ENCODE data around the gene LMF2.
A peak's percentile ranks its signal among the peaks of the same experiment; 100 is the strongest.

Gene LMF2

GRCh38 chr22:50502628-50503474, 4.7 kb downstream of the LMF2 start:
- DNase-seq = no peak

- no peak for DNase-seq
These were observed 5.4 kb downstream of the LMF2 start for GRCh38 chr22:50502096-50502495.

- no peak for DNase-seq
These were observed 7.0 kb downstream of the LMF2 start for GRCh38 chr22:50500452-50500851.

DNA sequence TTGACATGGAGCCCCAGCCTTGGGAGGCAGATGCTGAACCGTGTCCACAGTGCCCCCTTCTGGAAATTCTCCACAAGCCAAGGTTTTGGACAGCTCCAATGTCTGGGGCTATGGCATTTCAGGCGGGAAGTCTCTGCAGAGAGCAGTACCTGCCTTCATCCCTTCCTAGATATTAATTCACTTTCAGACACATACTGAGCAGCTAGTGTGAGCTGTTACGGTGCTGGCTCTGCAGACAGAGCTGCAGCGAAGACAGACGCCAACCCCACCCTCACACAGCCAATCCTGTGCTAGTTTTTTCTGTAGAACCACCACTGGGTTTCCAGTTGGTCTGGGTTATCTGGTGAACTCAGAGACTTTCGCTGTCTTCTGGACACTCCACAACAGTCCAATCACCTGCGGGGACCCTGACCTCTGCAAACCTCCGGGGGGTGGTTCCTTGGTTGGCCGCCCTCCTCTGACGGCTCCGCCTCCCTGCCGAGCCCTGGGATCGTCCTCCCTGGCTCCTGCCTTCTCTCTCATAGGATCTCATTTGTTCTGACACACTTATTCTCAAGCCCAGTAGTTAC, 9.1 kb downstream of the LMF2 start:
- DNase-seq = peak; percentile 69

DNA sequence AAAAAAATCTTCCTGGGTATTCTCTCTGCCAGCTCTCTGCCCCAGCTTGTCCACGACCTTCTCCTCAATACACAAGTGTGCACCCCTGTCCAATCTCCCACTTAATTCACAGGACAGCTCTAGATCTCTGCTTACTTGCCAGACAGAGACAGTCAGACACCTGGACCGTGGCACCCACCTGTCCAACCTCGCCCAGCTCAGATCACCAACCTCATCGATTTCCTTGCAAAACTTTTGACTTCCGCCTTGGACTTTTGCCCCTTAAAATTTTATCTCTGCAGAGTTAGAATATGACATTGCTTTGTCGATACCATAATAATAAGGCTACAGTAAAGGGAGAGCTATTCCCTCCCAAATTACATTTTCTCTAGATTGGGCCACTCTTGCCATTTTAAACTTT, 10.4 kb downstream of the LMF2 start:
- DNase-seq = no peak

DNA sequence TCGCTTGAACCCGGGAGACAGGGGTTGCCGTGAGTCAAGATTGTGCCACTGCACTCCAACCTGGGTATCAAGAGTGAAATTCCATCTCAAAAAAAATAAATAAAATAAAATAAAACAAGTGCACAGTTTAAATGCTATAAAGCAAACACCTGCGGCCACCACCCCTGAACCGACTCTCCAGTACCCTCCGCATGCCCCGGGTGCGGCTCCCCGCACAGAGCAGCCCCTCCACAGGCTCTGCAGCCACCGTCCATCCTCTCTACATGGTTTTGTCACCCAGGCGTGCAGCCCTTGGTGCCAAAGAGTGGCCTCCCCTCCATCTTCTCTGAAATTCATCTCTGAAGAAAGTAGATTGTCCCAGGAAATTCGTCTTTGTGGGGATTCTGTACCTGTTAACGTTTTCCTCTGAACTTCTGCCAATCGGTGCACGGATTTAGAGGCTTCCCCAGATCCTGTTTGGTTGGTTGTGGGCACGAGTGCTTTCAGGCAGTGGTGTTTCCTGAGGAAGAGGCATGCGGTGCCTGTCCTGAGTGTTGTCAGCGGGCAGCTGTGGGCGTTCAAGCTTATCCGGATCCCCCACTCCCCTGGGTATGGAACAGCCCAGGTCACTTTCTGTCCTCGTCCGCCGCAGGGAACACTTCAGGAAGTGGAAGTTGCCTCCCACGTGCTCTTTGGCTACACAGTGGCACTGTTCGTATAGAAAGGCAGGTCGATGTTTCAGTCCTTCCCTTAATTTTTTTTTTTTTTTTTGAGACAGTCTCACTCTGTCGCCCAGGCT, 16.8 kb downstream of the LMF2 start:
- no peak for DNase-seq

DNA sequence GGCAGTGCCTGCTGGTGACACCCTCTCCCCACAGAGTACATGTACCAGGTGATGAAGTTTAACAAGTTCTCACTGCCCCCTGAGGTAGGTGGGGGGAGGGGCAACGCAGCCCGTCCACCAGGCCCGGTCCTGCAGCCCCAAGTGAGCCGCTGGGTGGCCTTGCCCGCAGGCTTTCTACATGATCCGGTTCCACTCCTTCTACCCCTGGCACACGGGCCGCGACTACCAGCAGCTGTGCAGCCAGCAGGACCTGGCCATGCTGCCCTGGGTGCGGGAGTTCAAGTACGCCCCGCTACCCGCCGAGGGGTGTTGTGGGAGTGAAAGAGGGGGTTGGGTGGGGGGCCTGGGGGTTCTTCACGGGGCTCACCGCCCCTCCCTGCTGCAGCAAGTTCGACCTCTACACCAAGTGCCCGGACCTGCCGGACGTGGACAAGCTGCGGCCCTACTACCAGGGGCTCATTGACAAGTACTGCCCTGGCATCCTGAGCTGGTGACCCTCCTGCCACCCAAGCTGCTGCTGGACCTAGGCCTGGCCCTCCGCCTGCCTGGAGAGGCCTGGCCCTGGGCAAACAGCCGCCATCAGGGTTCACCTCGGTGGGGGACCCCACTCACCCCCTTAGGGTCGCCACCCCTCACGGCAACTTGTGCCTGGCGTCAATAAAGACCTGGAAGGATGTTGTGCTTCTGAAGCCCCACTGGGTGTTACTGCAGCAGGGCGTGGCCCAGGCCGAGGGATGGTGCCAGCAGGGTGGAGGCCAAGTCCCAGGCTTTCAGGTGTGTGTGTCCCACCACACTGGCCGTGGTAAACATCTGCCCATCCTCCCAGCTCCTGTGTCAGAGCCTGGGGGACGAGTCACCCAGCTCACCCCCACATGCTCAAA, 17.9 kb downstream of the LMF2 start:
- DNase-seq = no peak

- DNase-seq = no peak
These were observed 18.6 kb downstream of the LMF2 start for GRCh38 chr22:50488886-50489285.

DNA sequence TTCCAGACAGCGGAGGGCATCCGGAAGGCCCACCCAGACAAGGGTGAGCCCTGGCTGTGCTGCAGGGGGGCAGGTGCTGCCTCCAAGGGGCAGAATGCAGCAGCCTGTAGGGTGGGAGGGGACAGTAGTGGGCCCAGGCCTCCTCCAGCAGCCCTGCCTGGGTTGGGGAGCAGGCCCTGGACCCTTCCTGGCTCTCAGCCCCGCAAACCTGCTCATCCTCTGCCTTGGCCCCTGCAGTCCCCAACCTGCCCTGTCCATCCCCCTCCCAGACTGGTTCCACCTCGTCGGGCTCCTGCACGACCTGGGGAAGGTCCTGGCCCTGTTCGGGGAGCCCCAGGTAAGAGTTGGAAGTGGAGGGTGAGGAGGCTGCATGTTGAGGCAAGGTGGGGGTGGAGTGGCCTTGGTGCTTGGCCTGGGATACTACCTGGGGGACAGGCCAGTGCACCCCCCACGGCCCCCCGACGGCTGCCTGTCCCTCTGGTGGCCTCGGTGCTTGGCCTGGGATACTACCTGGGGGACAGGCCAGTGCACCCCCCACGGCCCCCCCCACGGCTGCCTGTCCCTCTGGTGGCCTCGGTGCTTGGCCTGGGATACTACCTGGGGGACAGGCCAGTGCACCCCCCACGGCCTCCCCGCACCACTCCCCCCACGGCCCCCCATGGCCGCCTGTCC, 19.4 kb downstream of the LMF2 start:
- no peak for DNase-seq

DNA sequence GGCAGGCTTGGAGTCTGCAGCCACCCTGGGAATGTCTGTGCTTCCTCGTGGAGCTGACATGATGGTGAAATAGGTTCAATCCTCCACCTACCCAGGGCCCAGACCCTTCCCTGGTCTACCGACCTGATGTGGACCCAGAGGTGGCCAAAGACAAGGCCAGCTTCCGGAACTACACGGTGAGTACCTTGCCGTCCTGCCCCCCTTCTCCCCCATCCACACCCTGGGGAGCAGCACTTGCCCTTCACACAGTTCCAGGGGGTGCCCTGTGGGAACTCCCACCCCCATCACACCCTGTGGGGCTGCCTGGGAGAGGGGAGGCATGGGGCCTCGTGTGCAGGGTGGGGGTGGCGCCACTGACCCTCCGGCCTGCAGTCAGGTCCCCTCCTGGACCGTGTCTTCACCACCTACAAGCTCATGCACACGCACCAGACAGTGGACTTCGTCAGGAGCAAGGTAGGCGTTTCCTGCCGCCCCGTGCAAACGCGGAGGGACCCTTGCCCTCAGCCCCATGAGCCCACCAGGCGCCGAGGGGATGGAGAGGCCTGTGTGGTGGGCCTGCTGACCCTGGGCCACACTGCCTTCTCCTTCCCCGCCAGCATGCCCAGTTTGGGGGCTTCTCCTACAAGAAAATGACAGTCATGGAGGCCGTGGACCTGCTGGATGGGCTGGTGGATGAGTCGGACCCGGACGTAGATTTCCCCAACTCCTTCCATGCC, 20.1 kb downstream of the LMF2 start:
- no peak for DNase-seq

DNA sequence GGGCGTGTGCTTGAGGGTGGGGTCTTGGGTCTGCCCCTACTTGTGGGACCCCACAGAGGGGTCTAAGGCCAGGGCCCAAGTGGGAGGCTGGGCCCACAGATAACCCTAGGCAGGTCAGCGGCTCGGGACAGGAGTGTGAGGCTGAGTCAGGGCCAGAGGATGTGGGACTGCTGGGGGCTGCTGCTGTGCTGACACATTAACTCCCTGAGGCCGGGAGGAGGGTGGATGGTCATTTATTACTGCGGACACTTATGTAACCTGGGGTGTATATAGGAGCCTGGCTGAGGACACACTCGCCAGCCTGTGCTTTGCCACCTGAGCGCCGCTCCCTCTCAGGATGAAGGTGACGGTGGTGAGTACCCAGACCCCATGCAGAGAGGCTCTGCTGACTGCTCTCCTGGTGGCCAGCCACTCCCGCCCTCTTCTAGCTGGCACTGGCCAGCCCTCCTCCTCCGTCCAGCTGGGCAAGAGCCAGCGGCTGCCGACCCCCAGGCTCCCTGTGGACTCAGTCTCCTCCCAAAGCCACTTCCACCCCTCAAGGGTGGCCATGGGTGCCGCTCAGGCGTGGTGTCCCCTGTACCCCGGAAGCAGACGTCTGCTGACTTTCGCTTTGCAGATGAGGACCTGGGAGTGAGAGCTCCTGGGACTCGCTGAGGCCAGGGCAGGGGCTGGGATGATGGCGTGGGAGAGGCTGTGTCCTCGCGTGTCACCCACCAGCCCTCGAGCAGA, 20.8 kb downstream of the LMF2 start, which contains the start of gene MIOX:
Gene MIOX (plus strand): TSS at position 299 of the 729 bp plus-strand sequence. CDS start 39 bp downstream, at position 338.
- DNase-seq = peak; percentile 62

GRCh38 chr22:50485221-50486131, 22.0 kb downstream of the LMF2 start:
- DNase-seq = peak; percentile 28

- no peak for DNase-seq
These were observed 23.3 kb downstream of the LMF2 start for GRCh38 chr22:50483977-50484853.

- DNase-seq = no peak
These were observed 23.9 kb downstream of the LMF2 start for GRCh38 chr22:50483556-50483955.

GRCh38 chr22:50483106-50483505, 24.4 kb downstream of the LMF2 start:
- DNase-seq = no peak

DNA sequence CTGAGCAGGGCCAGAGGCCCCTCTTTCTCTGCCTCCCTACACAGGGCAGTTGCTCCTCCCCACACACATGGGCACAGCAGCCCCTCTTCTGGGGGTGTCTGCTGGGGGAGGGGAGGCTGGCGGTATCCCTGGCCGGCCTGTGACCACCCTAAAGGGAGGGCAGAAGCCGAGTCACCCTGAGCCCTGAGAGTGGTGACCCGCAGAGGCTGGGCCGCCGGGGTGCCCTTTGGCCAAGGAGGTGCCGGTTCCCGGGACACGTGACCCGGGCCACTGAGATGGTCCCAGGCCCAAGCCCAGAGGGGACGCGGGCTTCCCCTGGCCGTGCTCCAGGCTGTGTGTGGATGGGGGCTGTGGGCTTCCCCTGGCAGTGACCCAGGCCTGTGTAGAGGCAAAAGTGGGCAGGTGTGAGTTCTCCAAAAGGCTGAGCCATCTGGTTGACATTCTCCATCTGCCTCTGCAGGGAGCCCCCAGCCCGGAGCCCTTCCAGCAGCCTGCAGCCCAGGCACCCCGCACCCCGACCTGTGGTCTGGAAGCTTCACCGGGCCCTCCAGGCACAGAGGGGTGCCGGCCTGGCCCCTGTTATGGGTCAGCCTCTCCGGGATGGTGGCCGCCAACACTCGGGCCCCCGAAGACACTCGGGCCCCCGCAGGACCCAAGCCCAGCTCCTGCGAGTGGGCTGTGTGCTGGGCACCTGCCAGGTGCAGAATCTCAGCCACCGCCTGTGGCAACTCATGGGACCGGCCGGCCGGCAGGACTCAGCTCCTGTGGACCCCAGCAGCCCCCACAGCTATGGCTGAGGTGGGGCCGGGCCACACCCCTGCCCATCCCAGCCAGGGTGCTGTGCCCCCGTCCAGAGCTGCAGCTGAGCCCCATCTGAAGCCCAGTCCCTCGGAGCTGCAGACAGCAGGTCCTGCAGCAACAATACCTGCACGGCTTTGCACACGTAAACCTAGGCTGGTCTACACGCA, 25.1 kb downstream of the LMF2 start:
- DNase-seq = no peak

- peak; percentile 39 for DNase-seq
These were observed 25.9 kb downstream of the LMF2 start, which contains the start of gene ADM2 for GRCh38 chr22:50481440-50482106. Gene ADM2 (plus strand): TSS chr22:50481543. CDS start chr22:50481848, 305 bp downstream.
